PFSK-1 (cell line): ENCODE measurements around the gene USP47.

Experiments used
- FOXP2 ChIP-seq: optimal IDR thresholded peaks from 2 replicates; pipeline ENCODE3; 2011; ENCODE audit warnings: borderline replicate concordance, control low read depth, inconsistent platforms; ENCODE audit not compliant: insufficient read depth; ENCODE audit errors: extremely low read length, extremely low read depth
- POLR2AphosphoS5 ChIP-seq: IDR thresholded peaks from 2 replicates; pipeline ENCODE4 v1.6.1; 2012; ENCODE audit warnings: low read depth, mild to moderate bottlenecking, control low read depth, low read length, moderate library complexity
- REST ChIP-seq, 2 experiments: IDR thresholded peaks; 2 replicates each; pipeline versions ENCODE4 v1.6.1 to v1.8.0; 2011 to 2012; ENCODE audit warnings: low read depth in 2 of 2, low read length in 2 of 2, control low read depth in 1 of 2, inconsistent platforms in 1 of 2, mild to moderate bottlenecking in 1 of 2, moderate library complexity in 1 of 2; ENCODE audit not compliant: insufficient read depth in 1 of 2
- SIN3A ChIP-seq: IDR thresholded peaks from 2 replicates; pipeline ENCODE4 v1.6.1; 2012; ENCODE audit warnings: mild to moderate bottlenecking, low read length, moderate library complexity, borderline replicate concordance; ENCODE audit not compliant: insufficient read depth
- TAF1 ChIP-seq: IDR thresholded peaks from 2 replicates; pipeline ENCODE4 v1.6.1; 2012; ENCODE audit warnings: low read length, control low read depth, borderline replicate concordance; ENCODE audit not compliant: insufficient read depth

Gene USP47

GRCh38 chr11:11867720-11868119 lies 25.9 kb downstream of the USP47 start:
- TF ChIP-seq TAF1, result no peak
- TF ChIP-seq FOXP2, result no peak
- TF ChIP-seq POLR2AphosphoS5, result no peak
- no peak for TF ChIP-seq REST (IDR thresholded peaks at IDR 0.05; ENCODE audit: insufficient read depth in 1 of 2, low read depth in 2 of 2, low read length in 2 of 2)
- TF ChIP-seq SIN3A, result no peak

GRCh38 chr11:11871991-11872401 lies 30.2 kb downstream of the USP47 start:
- no peak for TF ChIP-seq TAF1
- no peak for TF ChIP-seq POLR2AphosphoS5
- TF ChIP-seq FOXP2, result no peak
- no peak for TF ChIP-seq REST (IDR thresholded peaks at IDR 0.05; ENCODE audit: insufficient read depth in 1 of 2, low read depth in 2 of 2, low read length in 2 of 2)
- no peak for TF ChIP-seq SIN3A

GRCh38 chr11:11876458-11876857 lies 34.7 kb downstream of the USP47 start:
- no peak for TF ChIP-seq FOXP2

GRCh38 chr11:11880179-11880578 lies 38.4 kb downstream of the USP47 start:
- TF ChIP-seq REST (IDR thresholded peaks at IDR 0.05; ENCODE audit: insufficient read depth in 1 of 2, low read depth in 2 of 2, low read length in 2 of 2) (no peak), TAF1 (no peak), POLR2AphosphoS5 (no peak), SIN3A (no peak), FOXP2 (no peak)

GRCh38 chr11:11882539-11882938 lies 40.8 kb downstream of the USP47 start:
- TF ChIP-seq POLR2AphosphoS5 (no peak), FOXP2 (no peak), TAF1 (no peak), SIN3A (no peak), REST (IDR thresholded peaks at IDR 0.05; ENCODE audit: insufficient read depth in 1 of 2, low read depth in 2 of 2, low read length in 2 of 2) (no peak)
